BLaER1 treated with 17β-estradiol and CSF1 and Interleukin-3, amounts not matched to agents 10 nM and 100 nM (cell line): ENCODE measurements around the gene ACTG1.
"Not testable (repeated sequence)": the region's sequence is repeated elsewhere in the genome, so short reads cannot be mapped to it uniquely, and the experiment has no call there.

Source experiments
- H3K27ac ChIP-seq, 11 experiments: shearing (Covaris generic); formaldehyde crosslinking; 2 replicates each; pipeline ENCODE4 v1.8.1; 2022
- H3K27me3 ChIP-seq, 11 experiments: shearing (Covaris generic); formaldehyde crosslinking; 2 replicates each; pipeline ENCODE4 v1.8.1; 2022
- H3K36me3 ChIP-seq, 11 experiments: shearing (Covaris generic); formaldehyde crosslinking; 2 replicates each; pipeline ENCODE4 v1.8.1; 2022
- H3K4me1 ChIP-seq, 10 experiments: shearing (Covaris generic); formaldehyde crosslinking; 2 replicates each; pipeline ENCODE4 v1.8.1; 2022
- H3K4me2 ChIP-seq, 11 experiments: shearing (Covaris generic); formaldehyde crosslinking; 2 replicates each; pipeline ENCODE4 v1.8.1; 2022
- H3K4me3 ChIP-seq, 10 experiments: shearing (Covaris generic); formaldehyde crosslinking; 2 replicates each; pipeline ENCODE4 v1.8.1; 2022
- H3K9ac ChIP-seq, 11 experiments: shearing (Covaris generic); formaldehyde crosslinking; 2 replicates each; pipeline ENCODE4 v1.8.1; 2022
- H3K9me3 ChIP-seq, 11 experiments: shearing (Covaris generic); formaldehyde crosslinking; replicated peaks in 1 of 11; 2 replicates each; pipeline ENCODE4 v1.8.1; 2022
- H4K20me1 ChIP-seq, 11 experiments: shearing (Covaris generic); formaldehyde crosslinking; 2 replicates each; pipeline ENCODE4 v1.8.1; 2022
- Cebpa-rat ChIP-seq, 11 experiments: shearing (Covaris generic); IDR thresholded peaks; 2 replicates each; pipeline ENCODE4 v1.8.1; 2022

ACTG1 gene

DNA sequence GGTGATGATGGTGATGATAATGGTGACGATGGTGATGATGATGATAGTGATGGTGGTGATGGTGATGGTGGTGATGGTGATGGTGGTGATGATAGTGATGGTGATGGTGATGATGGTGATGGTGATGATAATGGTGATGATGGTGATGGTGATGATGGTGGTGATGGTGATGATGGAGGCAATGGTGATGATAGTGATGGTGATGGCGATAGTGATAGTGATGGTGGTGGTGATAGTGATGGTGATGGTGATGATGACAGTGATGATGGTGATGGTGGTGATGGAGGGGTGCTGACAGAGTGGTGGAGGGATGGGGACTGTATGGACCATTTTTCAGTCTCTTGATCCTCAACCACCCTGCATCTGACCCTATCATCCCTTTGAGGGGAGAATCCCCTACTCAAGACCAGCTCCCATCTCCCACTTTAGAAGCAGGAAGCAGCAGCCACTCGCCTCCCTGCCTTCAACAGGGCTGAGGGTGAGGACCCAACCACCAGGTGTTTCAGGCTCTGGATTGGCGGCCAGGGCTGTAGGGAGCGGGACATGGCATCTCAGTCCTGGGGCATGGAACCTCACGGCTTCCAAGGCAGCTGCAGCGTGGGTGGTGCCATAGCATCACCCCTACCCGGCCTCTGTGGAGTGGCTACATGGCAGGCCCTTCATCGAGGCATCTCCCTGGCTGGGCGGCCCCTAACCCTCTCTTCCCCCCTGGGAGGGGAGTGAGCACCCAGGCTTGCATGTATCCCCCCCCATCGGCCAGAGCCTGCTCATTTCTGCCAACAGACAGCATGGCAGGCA is 20.1 kb upstream of the ACTG1 start:
- H4K20me1 ChIP-seq = peaks cover 0 to 49% (median 20%) of the 10 kb centered on the region in 11 experiments; a peak in 15 of 22 replicates
- H3K4me2 ChIP-seq = peak overlapping the region in 10 of 11 experiments; percentile 56 to 91 (median 85); a peak in 18 of 22 replicates
- peak overlapping the region in 8 of 11 experiments; percentile 32 to 76 (median 62); a peak in 15 of 22 replicates for H3K27ac ChIP-seq
- peaks cover 0 to 9% (median 0%) of the 10 kb centered on the region in 11 experiments; a peak in 6 of 22 replicates for H3K9me3 ChIP-seq
- peak overlapping the region in 5 of 11 experiments; percentile 52 to 75 (median 66); a peak in 8 of 22 replicates for H3K9ac ChIP-seq
- H3K4me1 ChIP-seq = peaks cover 18 to 38% (median 29%) of the 10 kb centered on the region in 10 experiments
- H3K4me3 ChIP-seq = no peak overlapping the region
- TF ChIP-seq Cebpa-rat (IDR thresholded peaks at IDR 0.05) = no peak
- H3K36me3 ChIP-seq = no peaks in the 10 kb centered on the region
- peaks cover 32 to 44% (median 36%) of the 10 kb centered on the region in 11 experiments for H3K27me3 ChIP-seq

GRCh38 chr17:81531998-81532404 is 19.4 kb upstream of the ACTG1 start:
- Histone ChIP-seq H4K20me1 (peaks cover 0 to 51% (median 15%) of the 10 kb centered on the region in 11 experiments; a peak in 11 of 22 replicates), H3K4me1 (peaks cover 18 to 33% (median 23%) of the 10 kb centered on the region in 10 experiments), H3K27me3 (peaks cover 34 to 44% (median 38%) of the 10 kb centered on the region in 11 experiments)
- H3K4me2 ChIP-seq, H3K27ac ChIP-seq, H3K9me3 ChIP-seq, H3K9ac ChIP-seq, H3K36me3 ChIP-seq, H3K4me3 ChIP-seq: not testable (repeated sequence)

- H3K4me3 ChIP-seq, H3K27ac ChIP-seq, H3K9ac ChIP-seq, H3K36me3 ChIP-seq, H3K9me3 ChIP-seq: not testable (repeated sequence)
- peaks cover 27 to 44% (median 36%) of the 10 kb centered on the region in 11 experiments for H3K27me3 ChIP-seq
- peaks cover 18 to 33% (median 23%) of the 10 kb centered on the region in 10 experiments for H3K4me1 ChIP-seq
- peak overlapping the region in 2 of 11 experiments; percentile 25 to 29; a peak in 1 of 22 replicates for H3K4me2 ChIP-seq
- peaks cover 0 to 47% (median 15%) of the 10 kb centered on the region in 11 experiments; a peak in 11 of 22 replicates for H4K20me1 ChIP-seq
Measured at GRCh38 chr17:81531013-81531412, 18.4 kb upstream of the ACTG1 start.

GRCh38 chr17:81529437-81529803 is 16.8 kb upstream of the ACTG1 start:
- Histone ChIP-seq H3K9ac (no peak overlapping the region), H3K27ac (no peak overlapping the region)

GRCh38 chr17:81528651-81529436 is 16.2 kb upstream of the ACTG1 start:
- Histone ChIP-seq H3K9me3 (peaks cover 0 to 9% (median 0%) of the 10 kb centered on the region in 11 experiments; a peak in 6 of 22 replicates), H3K9ac (no peak overlapping the region), H3K27ac (no peak overlapping the region), H3K36me3 (no peaks in the 10 kb centered on the region), H4K20me1 (peaks cover 0 to 42% (median 6%) of the 10 kb centered on the region in 11 experiments; a peak in 11 of 22 replicates), H3K27me3 (peaks cover 25 to 46% (median 38%) of the 10 kb centered on the region in 11 experiments), H3K4me1 (peaks cover 7 to 29% (median 20%) of the 10 kb centered on the region in 10 experiments), H3K4me2 (no peak overlapping the region), H3K4me3 (no peak overlapping the region)
- no peak for TF ChIP-seq Cebpa-rat (IDR thresholded peaks at IDR 0.05)

More at GRCh38 chr17:81529437-81529803, 16.8 kb upstream of the ACTG1 start:
- Histone ChIP-seq H3K9me3 (peaks cover 0 to 9% (median 0%) of the 10 kb centered on the region in 11 experiments; a peak in 6 of 22 replicates), H3K4me1 (peaks cover 12 to 29% (median 20%) of the 10 kb centered on the region in 10 experiments), H3K4me2 (no peak overlapping the region), H4K20me1 (peaks cover 0 to 42% (median 11%) of the 10 kb centered on the region in 11 experiments; a peak in 11 of 22 replicates), H3K36me3 (no peaks in the 10 kb centered on the region), H3K27me3 (peaks cover 25 to 46% (median 38%) of the 10 kb centered on the region in 11 experiments), H3K4me3 (no peak overlapping the region)
- no peak for TF ChIP-seq Cebpa-rat (IDR thresholded peaks at IDR 0.05)

- peaks cover 25 to 46% (median 38%) of the 10 kb centered on the region in 11 experiments for H3K27me3 ChIP-seq
Measured at GRCh38 chr17:81528384-81528650, 15.7 kb upstream of the ACTG1 start.

GRCh38 chr17:81527591-81528383 is 15.2 kb upstream of the ACTG1 start, which contains the start of gene FSCN2:
Gene FSCN2 (plus strand): TSS chr17:81528377. CDS start chr17:81528532, 155 bp downstream.
- Histone ChIP-seq H3K27ac (no peak within 1 kb of the TSS), H3K4me3 (no peak within 1 kb of the TSS), H3K27me3 (peaks cover 25 to 46% (median 38%) of the 10 kb centered on the region in 11 experiments), H3K9ac (no peak within 1 kb of the TSS), H4K20me1 (peaks cover 0 to 39% (median 10%) of the 10 kb centered on the region in 11 experiments; a peak in 8 of 22 replicates), H3K4me2 (no peak within 1 kb of the TSS), H3K9me3 (peaks cover 0 to 9% (median 0%) of the 10 kb centered on the region in 11 experiments; a peak in 6 of 22 replicates), H3K36me3 (no peaks in the 10 kb centered on the region), H3K4me1 (peaks cover 11 to 29% (median 19%) of the 10 kb centered on the region in 10 experiments)
- TF ChIP-seq Cebpa-rat (IDR thresholded peaks at IDR 0.05) = no peak

More at GRCh38 chr17:81528384-81528650, 15.7 kb upstream of the ACTG1 start:
- Histone ChIP-seq H3K36me3 (no peaks in the 10 kb centered on the region), H3K4me2 (no peak overlapping the region), H3K4me1 (peaks cover 7 to 29% (median 20%) of the 10 kb centered on the region in 10 experiments), H3K27ac (no peak overlapping the region), H3K4me3 (no peak overlapping the region), H4K20me1 (peaks cover 0 to 42% (median 11%) of the 10 kb centered on the region in 11 experiments; a peak in 9 of 22 replicates), H3K9ac (no peak overlapping the region), H3K9me3 (peaks cover 0 to 9% (median 0%) of the 10 kb centered on the region in 11 experiments; a peak in 6 of 22 replicates)
- TF ChIP-seq Cebpa-rat (IDR thresholded peaks at IDR 0.05) = no peak
